Measurements from ENCODE around the gene CPSF4L.
A peak's percentile ranks its signal among the peaks of the same experiment; 100 is the strongest.

Gene CPSF4L

GRCh38 chr17:73231395-73231794 is 30.3 kb downstream of the CPSF4L start:
- DNase-seq, result peak; percentile 6

GRCh38 chr17:73230088-73230487 is 31.6 kb downstream of the CPSF4L start:
- no peak for DNase-seq

DNA sequence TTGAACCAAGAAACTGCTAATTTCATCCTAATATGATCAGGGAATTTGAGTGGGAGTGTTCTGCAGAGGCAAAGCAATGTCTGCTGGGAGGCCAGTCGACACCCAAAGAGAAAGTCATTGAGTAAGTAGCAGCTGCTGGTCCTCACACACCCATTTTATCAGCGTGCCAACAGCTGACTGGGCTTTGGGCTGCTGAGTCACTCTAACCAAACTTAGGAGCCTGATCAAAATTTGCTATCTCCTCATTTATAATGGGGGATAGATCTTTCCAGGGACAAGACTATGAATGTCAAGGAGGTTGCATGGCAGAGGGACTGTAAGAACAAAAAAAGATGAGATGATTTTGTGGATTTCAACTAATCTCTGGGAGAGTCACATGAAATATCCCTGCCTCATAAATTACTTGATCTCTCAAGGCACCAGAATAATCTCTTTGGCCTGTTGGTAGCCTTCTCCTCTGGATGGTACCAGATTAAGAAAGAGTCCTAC is 32.9 kb downstream of the CPSF4L start:
- DNase-seq, result no peak

GRCh38 chr17:73227944-73228343 is 33.7 kb downstream of the CPSF4L start:
- no peak for DNase-seq

DNA sequence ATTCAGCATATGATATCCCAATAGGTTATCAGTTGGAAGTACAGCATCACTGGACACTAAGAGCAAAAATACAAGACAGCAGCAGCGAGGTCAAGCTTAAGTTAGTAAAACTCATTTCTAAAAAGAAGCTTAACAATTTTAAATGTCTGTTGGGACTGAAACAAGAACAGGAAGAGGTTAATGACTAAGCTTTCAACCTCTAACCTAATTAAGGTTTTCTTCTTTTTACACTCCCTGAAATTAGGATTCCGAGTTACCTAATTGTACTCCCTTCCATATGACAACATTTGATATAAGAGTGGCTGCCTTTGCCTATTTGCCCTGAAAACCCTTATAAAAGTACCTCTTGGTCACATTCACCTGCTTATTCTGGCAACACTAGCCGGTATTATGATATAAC is 34.3 kb downstream of the CPSF4L start:
- DNase-seq, result no peak

DNA sequence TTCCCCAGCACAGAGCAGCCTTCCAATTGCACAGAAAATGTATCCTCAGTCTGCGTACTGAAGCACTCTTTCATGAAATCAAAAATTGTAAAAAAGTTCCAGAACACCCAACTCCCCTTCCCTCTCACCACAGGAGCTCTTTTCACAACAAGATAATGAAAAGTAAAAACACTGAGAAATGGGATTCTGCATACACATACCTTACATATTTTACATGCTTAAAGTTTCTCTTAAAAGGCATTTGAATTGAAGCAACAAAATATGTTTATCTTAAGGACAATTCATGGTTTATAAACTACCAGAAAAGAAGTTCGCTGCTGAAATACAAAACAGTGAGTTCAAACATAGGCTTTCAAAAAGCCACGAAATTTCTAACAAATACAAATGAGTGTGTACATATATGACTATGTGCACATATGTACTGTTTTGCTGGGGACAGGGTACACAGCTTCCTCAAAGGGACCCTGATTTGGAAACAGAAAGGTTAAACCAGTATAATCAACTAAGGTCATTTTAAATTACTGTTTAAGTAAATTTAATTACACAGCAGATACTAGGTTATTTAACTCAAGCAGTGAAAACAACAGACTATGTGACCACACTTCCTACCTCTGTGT is 35.0 kb downstream of the CPSF4L start:
- DNase-seq, result no peak

DNA sequence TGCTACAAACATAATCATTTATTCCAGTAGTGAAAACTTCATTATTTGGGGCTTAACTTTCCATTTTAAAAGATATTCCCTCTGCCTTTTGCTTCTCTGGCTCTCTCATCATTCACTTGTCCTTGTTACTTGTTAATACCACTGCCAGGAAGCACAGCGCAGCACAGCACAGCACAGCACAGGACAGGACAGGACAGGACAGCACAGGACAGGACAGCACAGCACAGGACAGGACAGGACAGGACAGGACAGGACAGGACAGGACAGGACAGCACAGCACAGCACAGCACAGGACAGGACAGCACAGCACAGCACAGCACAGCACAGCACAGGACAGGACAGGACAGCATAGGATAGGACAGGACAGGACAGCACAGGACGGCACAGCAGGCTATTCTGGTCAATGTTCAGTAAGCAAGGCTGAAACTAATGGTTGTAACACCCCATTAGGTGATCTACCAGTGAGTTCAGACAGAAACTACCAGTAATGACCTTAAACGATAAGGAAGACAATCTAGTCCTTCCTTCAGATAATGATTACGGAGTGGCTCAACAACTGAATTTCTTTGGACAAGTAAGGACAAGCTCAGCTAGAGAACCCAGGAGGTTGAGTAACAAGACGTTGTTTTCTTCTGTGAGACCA is 36.9 kb downstream of the CPSF4L start:
- no peak for DNase-seq

GRCh38 chr17:73224237-73224636 is 37.4 kb downstream of the CPSF4L start:
- no peak for DNase-seq

DNA sequence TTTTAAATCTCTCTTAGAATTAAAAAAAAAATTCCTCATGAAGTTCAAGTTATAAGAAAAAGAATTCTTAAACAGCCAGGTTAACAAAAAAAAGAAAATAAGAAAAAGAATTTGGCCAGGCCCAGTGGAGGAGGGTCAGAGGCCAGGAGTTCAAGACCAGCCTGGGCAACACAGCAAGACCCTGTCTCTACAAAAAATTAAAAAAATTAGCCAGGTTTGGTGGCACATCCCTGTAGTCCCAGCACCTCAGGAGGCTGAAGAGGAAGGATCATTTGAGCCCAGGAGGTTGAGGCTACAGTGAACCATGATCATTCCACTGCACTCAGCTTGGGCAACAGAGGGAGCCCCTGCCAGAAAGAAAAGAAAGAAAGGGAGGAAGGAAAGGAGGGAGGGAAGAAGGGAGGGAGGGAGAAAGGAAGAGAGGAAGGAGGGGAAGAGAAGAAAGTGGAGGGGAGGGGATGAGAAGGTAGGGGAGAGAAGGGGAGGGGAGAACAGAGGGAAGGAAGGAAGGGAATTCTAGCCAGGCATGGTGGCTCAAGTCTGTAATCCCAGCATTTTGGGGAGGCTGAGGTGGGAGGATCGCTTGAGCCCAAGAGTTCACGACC is 38.0 kb downstream of the CPSF4L start:
- no peak for DNase-seq

GRCh38 chr17:73215447-73215846 is 46.2 kb downstream of the CPSF4L start:
- no peak for DNase-seq

GRCh38 chr17:73214851-73215250 is 46.8 kb downstream of the CPSF4L start:
- no peak for DNase-seq

DNA sequence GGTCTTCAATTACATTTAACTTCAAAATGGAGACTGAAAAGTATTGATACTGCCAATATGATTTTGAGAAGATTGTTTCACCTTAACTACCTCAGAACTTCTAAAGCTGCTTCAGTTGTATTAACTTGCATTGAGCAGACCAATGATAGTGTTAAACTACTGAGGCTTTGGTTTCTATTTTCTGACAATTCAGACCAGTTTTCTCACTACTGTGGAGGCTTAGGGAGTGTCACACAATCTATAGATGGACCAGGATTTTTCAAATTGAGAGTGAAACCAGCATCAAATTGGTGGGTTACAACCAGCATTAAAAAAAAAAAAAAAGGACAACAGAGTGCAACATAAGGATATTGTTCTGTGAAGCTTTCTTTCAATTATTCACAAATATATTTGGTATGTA is 47.7 kb downstream of the CPSF4L start:
- DNase-seq, result no peak

DNA sequence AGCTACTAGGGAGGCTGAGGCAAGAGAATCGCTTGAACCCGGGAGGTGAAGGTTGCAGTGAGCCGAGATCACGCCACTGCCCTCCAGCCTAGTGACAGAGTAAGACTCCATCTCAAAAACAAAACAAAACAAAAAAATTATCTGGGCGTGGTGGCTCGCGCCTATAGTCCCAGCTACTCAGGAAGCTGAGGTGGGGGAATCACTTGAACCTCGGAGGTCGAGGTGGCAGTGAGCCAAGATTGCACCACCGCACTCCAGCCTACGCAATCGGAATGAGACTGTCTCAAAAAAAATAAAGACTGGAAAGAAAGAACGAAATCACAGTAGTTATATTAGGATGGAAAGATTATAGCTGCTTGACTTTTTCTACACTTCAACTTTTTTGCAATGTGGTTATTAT is 49.9 kb downstream of the CPSF4L start:
- peak; percentile 68 for DNase-seq

GRCh38 chr17:73210002-73210678 is 51.5 kb downstream of the CPSF4L start:
- DNase-seq, result peak; percentile 19

DNA sequence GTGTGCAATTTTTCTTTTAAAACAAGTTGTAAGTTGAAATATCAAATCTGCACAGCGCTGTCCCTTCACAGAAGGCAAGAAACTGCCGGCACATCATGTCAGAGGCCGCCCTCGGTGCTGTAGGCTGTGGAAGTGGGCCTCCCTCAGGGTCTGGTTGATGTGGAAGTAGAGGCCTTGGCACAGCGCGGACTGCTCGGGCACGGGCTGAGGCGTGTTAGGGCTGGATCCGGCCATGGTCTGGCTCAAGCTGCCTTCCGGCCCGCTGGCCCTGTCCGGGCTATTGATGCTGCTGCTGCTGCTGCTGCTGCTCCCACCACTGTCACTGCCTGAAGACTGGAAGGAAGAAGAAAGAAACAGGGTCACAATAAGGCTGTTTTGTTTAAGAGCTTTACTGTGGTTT is 52.2 kb downstream of the CPSF4L start:
- no peak for DNase-seq

- no peak for DNase-seq
These were observed 53.4 kb downstream of the CPSF4L start for GRCh38 chr17:73208139-73208827.

GRCh38 chr17:73205459-73205961 is 56.2 kb downstream of the CPSF4L start:
- DNase-seq, result no peak

GRCh38 chr17:73203788-73204479 is 57.7 kb downstream of the CPSF4L start:
- DNase-seq, result peak; percentile 9

DNA sequence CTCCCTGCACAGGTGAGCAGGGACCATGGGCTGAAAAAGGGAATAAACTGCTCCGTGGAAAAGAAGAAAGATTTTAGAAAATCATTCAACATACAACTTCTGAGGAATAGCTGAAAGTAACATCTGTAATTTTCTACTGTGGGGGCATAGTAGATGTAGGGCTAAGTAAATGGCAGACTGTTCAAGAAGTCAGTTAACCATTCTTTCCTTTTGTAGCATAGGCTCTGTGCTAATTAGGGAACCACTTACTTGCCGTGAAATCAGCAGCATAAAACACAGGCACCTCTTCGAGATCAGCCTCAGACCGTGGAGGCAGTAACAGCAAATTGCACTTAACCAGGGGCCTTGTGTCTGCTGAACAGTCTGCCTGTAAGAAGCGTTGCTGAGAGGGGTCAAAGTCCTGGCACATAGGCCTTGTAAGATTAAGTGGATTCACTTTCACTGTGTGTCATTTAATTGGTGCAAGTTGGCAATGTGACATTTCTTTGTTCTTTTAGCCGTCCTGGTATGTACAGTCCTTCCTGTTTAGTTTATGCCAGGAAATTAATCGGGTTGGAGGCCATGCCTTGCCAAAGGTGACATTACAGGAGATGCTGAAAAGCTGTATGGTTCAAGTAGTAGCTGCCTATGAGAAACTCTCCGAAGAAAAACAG is 58.4 kb downstream of the CPSF4L start:
- DNase-seq, result no peak

- no peak for DNase-seq
These were observed 60.2 kb downstream of the CPSF4L start for GRCh38 chr17:73201215-73202069.

GRCh38 chr17:73200476-73200875 is 61.2 kb downstream of the CPSF4L start:
- no peak for DNase-seq
